Activated T-cell treated with anti-CD3 and anti-CD28 coated beads, Interleukin-2, amount 50 U/mL, for 4 hours (primary cell): ENCODE measurements around the gene MITD1. TPM values are rescaled to one million over a fixed set of nuclear protein-coding genes. Genes with fewer than 3 reads are reported as not detected.
"Not testable (repeated sequence)": the region's sequence is repeated elsewhere in the genome, so short reads cannot be mapped to it uniquely, and the experiment has no call there.

Source experiments
- ATAC-seq, 2 donors: fragments of 200-7000 bp; cut with Tn5 transposase; one replicate each; pipeline ENCODE4 v1.10.0; 2021
- DNase-seq: peaks from one replicate; pipeline ENCODE4 v3.0.0-alpha.2; 2020
- H3K27me3 Mint-ChIP-seq: one replicate; pipeline ENCODE4 v1.8.0; 2021; ENCODE audit warnings: low read depth, mixed read lengths
- H3K36me3 Mint-ChIP-seq: one replicate; pipeline ENCODE4 v1.8.0; 2022; ENCODE audit warnings: mixed read lengths; ENCODE audit not compliant: insufficient read depth
- H3K4me1 Mint-ChIP-seq: one replicate; pipeline ENCODE4 v1.8.0; 2021; ENCODE audit warnings: low read depth, mixed read lengths
- H3K4me3 Mint-ChIP-seq: one replicate; pipeline ENCODE4 v1.8.0; 2021; ENCODE audit warnings: mild to moderate bottlenecking, moderate library complexity, mixed read lengths
- H3K9me3 Mint-ChIP-seq: one replicate; pipeline ENCODE4 v1.8.0; 2021; ENCODE audit warnings: mixed read lengths
- total RNA-seq, 3 donors: library from RNA; stranded (reverse); gene quantifications; one replicate each; pipeline ENCODE4 v1.2.1, GENCODE V29; 2021

MITD1 gene
- total RNA-seq, 3 donors from 2014 or later: 52.1 to 54.7 (median 54.0) TPM

GRCh38 chr2:99140056-99140859 lies 40.6 kb downstream of the MITD1 start:
- DNase-seq: no peak
- no peak for ATAC-seq
- H3K36me3 Mint-ChIP-seq: peaks cover 6% of the 10 kb centered on the region
- H3K4me1 Mint-ChIP-seq: peaks cover 17% of the 10 kb centered on the region
- peak overlapping the region; percentile 95 for H3K4me3 Mint-ChIP-seq
- H3K27me3 Mint-ChIP-seq: no peaks in the 10 kb centered on the region
- peaks cover 4% of the 10 kb centered on the region for H3K9me3 Mint-ChIP-seq

GRCh38 chr2:99139003-99139402 lies 41.9 kb downstream of the MITD1 start:
- peaks cover 17% of the 10 kb centered on the region for H3K4me1 Mint-ChIP-seq
- ATAC-seq (no peak), DNase-seq (no peak)
- peaks cover 9% of the 10 kb centered on the region for H3K36me3 Mint-ChIP-seq
- H3K27me3 Mint-ChIP-seq: no peaks in the 10 kb centered on the region
- peaks cover 7% of the 10 kb centered on the region for H3K9me3 Mint-ChIP-seq
- no peak overlapping the region for H3K4me3 Mint-ChIP-seq

GRCh38 chr2:99135044-99135556 lies 45.8 kb downstream of the MITD1 start:
- ATAC-seq, DNase-seq, H3K27me3 Mint-ChIP-seq, H3K4me1 Mint-ChIP-seq, H3K4me3 Mint-ChIP-seq: not testable (repeated sequence)
- Mint-ChIP-seq H3K9me3 (peaks cover 33% of the 10 kb centered on the region), H3K36me3 (peaks cover 15% of the 10 kb centered on the region)

GRCh38 chr2:99127981-99128380 lies 52.9 kb downstream of the MITD1 start:
- ATAC-seq (no peak), DNase-seq (no peak)
- Mint-ChIP-seq H3K27me3 (no peaks in the 10 kb centered on the region), H3K36me3 (peaks cover 35% of the 10 kb centered on the region), H3K4me1 (no peaks in the 10 kb centered on the region), H3K4me3 (no peak overlapping the region), H3K9me3 (peaks cover 47% of the 10 kb centered on the region)

Other genes with a start within 250 kb of the MITD1 start
- under 1 TPM; 0.10 to 0.46 (median 0.16) TPM for gene CRACDL, start 244.8 kb downstream of the MITD1 start, total RNA-seq
- gene C2orf15, start 39.4 kb downstream of the MITD1 start, total RNA-seq: under 1 TPM; 0.19 to 0.40 (median 0.37) TPM
- gene TSGA10, start 26.1 kb downstream of the MITD1 start, total RNA-seq: 1 to 10 TPM; 2.8 to 5.5 (median 3.4) TPM
- 1 to 10 TPM; 4.5 to 5.5 (median 4.9) TPM for gene LIPT1, start 26.1 kb downstream of the MITD1 start, total RNA-seq
- gene MRPL30, start 126 bp upstream of the MITD1 start, total RNA-seq: 10 to 100 TPM; 28.2 to 30.2 (median 29.7) TPM
- gene LYG2, start 74.6 kb upstream of the MITD1 start, total RNA-seq: not detected
- gene LYG1, start 120.1 kb upstream of the MITD1 start, total RNA-seq: under 1 TPM; 0.47 to 0.68 (median 0.54) TPM
- gene TXNDC9, start 155.3 kb upstream of the MITD1 start, total RNA-seq: 10 to 100 TPM; 34.3 to 36.3 (median 35.6) TPM
- gene EIF5B, start 156.3 kb upstream of the MITD1 start, total RNA-seq: 100 to 1,000 TPM; 102 to 111 (median 102) TPM